CD14-positive monocyte (primary cell): ENCODE measurements around the gene KRT73. TPM values are rescaled to one million over a fixed set of nuclear protein-coding genes. Genes with fewer than 3 reads are reported as not detected.

Source experiments
- DNase-seq, 3 donors: peaks; one replicate each; pipeline ENCODE4 v3.0.0-alpha.2; 2011 to 2022
- H2AFZ ChIP-seq: 2 replicates; pipeline ENCODE4 v1.6.0; 2012; ENCODE audit warnings: mild to moderate bottlenecking, low read depth, low read length, inconsistent platforms; ENCODE audit not compliant: insufficient read depth, poor library complexity, severe bottlenecking
- H3K27ac ChIP-seq, 2 donors: 1 replicate in 1 of 2; 2 replicates in 1 of 2; pipeline ENCODE4 v1.5.1; 2012 to 2013; ENCODE audit warnings: low read length in 2 of 2, control low read depth in 1 of 2, inconsistent platforms in 1 of 2, low read depth in 1 of 2, mild to moderate bottlenecking in 1 of 2
- H3K27me3 ChIP-seq, 2 donors: one replicate each; pipeline versions ENCODE4 v1.6.0 to v1.6.1; 2011 to 2013; ENCODE audit warnings: low read length in 2 of 2; ENCODE audit not compliant: control insufficient read depth in 2 of 2, insufficient read depth in 2 of 2
- H3K36me3 ChIP-seq, 2 donors: replicated peaks in 1 of 2; 1 replicate in 1 of 2; 2 replicates in 1 of 2; pipeline versions ENCODE4 v1.5.1 to v1.6.1; 2012 to 2013; ENCODE audit warnings: low read length in 2 of 2, control low read depth in 1 of 2, inconsistent platforms in 1 of 2, mild to moderate bottlenecking in 1 of 2; ENCODE audit not compliant: insufficient read depth in 2 of 2, control insufficient read depth in 1 of 2
- H3K4me1 ChIP-seq, 2 donors: 1 replicate in 1 of 2; 2 replicates in 1 of 2; pipeline versions ENCODE4 v1.5.1 to v1.6.1; 2012 to 2013; ENCODE audit warnings: low read length in 2 of 2, control low read depth in 1 of 2, inconsistent platforms in 1 of 2, mild to moderate bottlenecking in 1 of 2, moderate library complexity in 1 of 2; ENCODE audit not compliant: insufficient read depth in 2 of 2, control insufficient read depth in 1 of 2
- H3K4me2 ChIP-seq: replicated peaks from 2 replicates; pipeline ENCODE3; 2012; ENCODE audit warnings: low read length, moderate library complexity, mild to moderate bottlenecking; ENCODE audit not compliant: poor library complexity, severe bottlenecking; ENCODE audit errors: extremely low read depth
- H3K4me3 ChIP-seq, 3 experiments: fragments of 200-600 bp in 1 of 3; sonication (generic) in 1 of 3; replicated peaks in 1 of 3; 1 replicate in 2 of 3; 2 replicates in 1 of 3; pipeline ENCODE4 v1.5.1; 2011 to 2013; ENCODE audit warnings: low read length in 3 of 3, mild to moderate bottlenecking in 3 of 3, control low read depth in 2 of 3, low read depth in 2 of 3, inconsistent platforms in 1 of 3, moderate library complexity in 1 of 3
- H3K79me2 ChIP-seq: 2 replicates; pipeline ENCODE4 v1.6.0; 2012; ENCODE audit warnings: mild to moderate bottlenecking, control low read depth, inconsistent platforms, low read length, moderate library complexity; ENCODE audit not compliant: insufficient read depth
- H3K9ac ChIP-seq: 2 replicates; pipeline ENCODE4 v1.6.0; 2017; ENCODE audit warnings: low read length, mild to moderate bottlenecking; ENCODE audit not compliant: insufficient read depth, poor library complexity, severe bottlenecking
- H3K9me3 ChIP-seq, 2 donors: replicated peaks in 1 of 2; 1 replicate in 1 of 2; 2 replicates in 1 of 2; pipeline versions ENCODE4 v1.5.1 to v1.6.1; 2012 to 2013; ENCODE audit warnings: low read length in 2 of 2, control low read depth in 1 of 2; ENCODE audit not compliant: control insufficient read depth in 1 of 2, insufficient read depth in 1 of 2
- H4K20me1 ChIP-seq: 2 replicates; pipeline ENCODE4 v1.6.0; 2012; ENCODE audit warnings: mild to moderate bottlenecking, low read length, control low read depth, moderate library complexity; ENCODE audit not compliant: insufficient read depth
- H3K27ac Mint-ChIP-seq, 7 donors: one replicate each; pipeline ENCODE4 v1.8.0; 2020; ENCODE audit warnings: mild to moderate bottlenecking in 7 of 7, mixed read lengths in 7 of 7, moderate library complexity in 6 of 7, inconsistent platforms in 2 of 7
- H3K27me3 Mint-ChIP-seq, 3 donors: one replicate each; pipeline ENCODE4 v1.8.0; 2021 to 2022; ENCODE audit warnings: low read depth in 3 of 3, mild to moderate bottlenecking in 3 of 3, mixed read lengths in 3 of 3, moderate library complexity in 3 of 3, inconsistent platforms in 1 of 3
- H3K36me3 Mint-ChIP-seq, 2 donors: one replicate each; pipeline ENCODE4 v1.8.0; 2020; ENCODE audit warnings: mixed read lengths in 2 of 2, inconsistent platforms in 1 of 2, mild to moderate bottlenecking in 1 of 2
- H3K4me1 Mint-ChIP-seq: one replicate; pipeline ENCODE4 v1.8.0; 2020; ENCODE audit warnings: mild to moderate bottlenecking, mixed read lengths
- H3K4me3 Mint-ChIP-seq, 2 donors: one replicate each; pipeline ENCODE4 v1.8.0; 2020; ENCODE audit warnings: mild to moderate bottlenecking in 2 of 2, mixed read lengths in 2 of 2, moderate library complexity in 1 of 2
- H3K9me3 Mint-ChIP-seq, 7 donors: one replicate each; pipeline ENCODE4 v1.8.0; 2020 to 2022; ENCODE audit warnings: mixed read lengths in 7 of 7, mild to moderate bottlenecking in 6 of 7, moderate library complexity in 6 of 7, inconsistent platforms in 2 of 7
- CTCF ChIP-seq: fragments of 200-600 bp; IDR thresholded peaks from one replicate; pipeline ENCODE4 v1.8.0; 2022; ENCODE audit warnings: antibody characterized with exemption, mild to moderate bottlenecking
- WGBS: methylation state at CpG from one replicate; pipeline ENCODE4 v1.1.5; 2013; ENCODE audit warnings: missing lambda C conversion rate; ENCODE audit not compliant: insufficient coverage; 5-methylcytosine and 5-hydroxymethylcytosine counted together
- intact Hi-C, 2 donors: fragments of 100-400 bp; cut with micrococcal nuclease; formaldehyde crosslinking; loops; one replicate each; pipeline versions ENCODE4 v1.15.0 to v1.15.1; 2023
- polyA plus RNA-seq, 3 donors: library from polyadenylated mRNA; depleted of rRNA in 1 of 3; unstranded in 2 of 3; stranded (reverse) in 1 of 3; fragments of 300-500 nt in 2 of 3; fragments of >200 nt in 1 of 3; fragmentation: Illumina TruSeq in 2 of 3; gene quantifications; 1 replicate in 2 of 3; 2 replicates in 1 of 3; pipeline ENCODE4 v1.2.3, GENCODE V29; 2012 to 2021

The KRT73 gene
- polyA plus RNA-seq, 3 donors: not detected

DNA sequence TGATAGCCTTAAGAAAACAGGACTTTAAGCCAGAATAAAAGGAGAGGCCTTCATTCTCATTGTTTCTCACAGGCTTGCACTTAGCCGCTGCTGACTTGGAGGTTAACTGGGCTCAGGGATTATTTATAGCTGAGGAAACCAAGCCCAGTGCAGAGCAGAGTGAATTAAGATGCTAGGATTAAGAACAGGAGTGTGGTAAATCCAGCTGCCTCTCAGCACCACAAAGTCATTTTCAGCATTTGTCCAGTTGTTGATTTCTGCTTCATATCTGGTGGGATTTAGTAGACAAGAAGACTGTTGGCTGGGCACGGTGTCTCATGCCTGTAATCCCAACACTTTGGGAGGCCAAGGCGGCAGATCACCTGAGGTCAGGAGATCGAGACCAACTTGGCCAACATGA, 14.3 kb upstream of the KRT73 start:
- H3K27me3 ChIP-seq: no peaks in the 10 kb centered on the region
- Mint-ChIP-seq H3K27ac (no peak overlapping the region), H3K9me3 (no peaks in the 10 kb centered on the region), H3K4me3 (no peak overlapping the region), H3K4me1 (peaks cover 8% of the 10 kb centered on the region), H3K27me3 (peaks cover 0 to 7% (median 4%) of the 10 kb centered on the region in 3 donors), H3K36me3 (no peaks in the 10 kb centered on the region)
- 56% methylated on average over 1 of the region's 4 CpGs for WGBS
- no peaks in the 10 kb centered on the region for H3K9me3 ChIP-seq
- H3K4me2 ChIP-seq: no peak overlapping the region
- no peaks in the 10 kb centered on the region for H4K20me1 ChIP-seq
- no peak for DNase-seq
- no peak overlapping the region for H2AFZ ChIP-seq
- peaks cover 0 to 8% of the 10 kb centered on the region in 2 donors for H3K4me1 ChIP-seq
- no peak overlapping the region for H3K9ac ChIP-seq
- H3K79me2 ChIP-seq: no peaks in the 10 kb centered on the region
- H3K36me3 ChIP-seq: no peaks in the 10 kb centered on the region
- intact Hi-C loops: no loop called here
- TF ChIP-seq CTCF: no peak
- no peak overlapping the region for H3K27ac ChIP-seq
- no peak overlapping the region for H3K4me3 ChIP-seq

- Histone ChIP-seq H3K9me3 (no peaks in the 10 kb centered on the region), H3K27me3 (no peaks in the 10 kb centered on the region), H3K4me3 (no peak overlapping the region), H3K36me3 (no peaks in the 10 kb centered on the region), H3K4me2 (no peak overlapping the region), H3K4me1 (peaks cover 0 to 8% of the 10 kb centered on the region in 2 donors), H4K20me1 (no peaks in the 10 kb centered on the region), H3K27ac (no peak overlapping the region), H3K79me2 (no peaks in the 10 kb centered on the region), H2AFZ (no peak overlapping the region), H3K9ac (no peak overlapping the region)
- H3K27me3 Mint-ChIP-seq: peaks cover 0 to 9% (median 7%) of the 10 kb centered on the region in 3 donors
- H3K9me3 Mint-ChIP-seq: no peaks in the 10 kb centered on the region
- H3K36me3 Mint-ChIP-seq: no peaks in the 10 kb centered on the region
- intact Hi-C loops: no loop called here
- no peak for DNase-seq
- H3K4me3 Mint-ChIP-seq: no peak overlapping the region
- WGBS: 87% methylated on average over 5 of the region's 6 CpGs
- no peak for TF ChIP-seq CTCF
- H3K27ac Mint-ChIP-seq: no peak overlapping the region
- peaks cover 8% of the 10 kb centered on the region for H3K4me1 Mint-ChIP-seq
These were observed 13.5 kb upstream of the KRT73 start for GRCh38 chr12:52631676-52632459.
